SK-N-SH (cell line): ENCODE measurements around the gene SH3RF1. TPM values are rescaled to one million over a fixed set of nuclear protein-coding genes. Genes with fewer than 3 reads are reported as not detected.

ENCODE experiments used
- CTCF ChIA-PET: fragments of 300-600, 350-600 bp; formaldehyde crosslinking; extraction: SDS; loops from one replicate; lab custom pipeline; 2021; lab: Yijun Ruan, JAX
- POLR2A ChIA-PET: fragments of 350-600 bp; sonication (Branson Sonifier 250); formaldehyde crosslinking; extraction: SDS; loops from one replicate; lab custom pipeline; 2020; ENCODE audit warnings: antibody characterized with exemption, inconsistent platforms; lab: Yijun Ruan, JAX
- DNase-seq: peaks from one replicate; pipeline ENCODE4 v3.0.0; 2012
- H2AFZ ChIP-seq: fragments of 200-600 bp; sonication (generic); 2 replicates; pipeline ENCODE4 v1.8.1; 2016; ENCODE audit warnings: antibody characterized with exemption, mild to moderate bottlenecking, low read depth
- H3F3A ChIP-seq: fragments of 200-600 bp; sonication (generic); replicated peaks from 2 replicates; pipeline ENCODE3; 2016; ENCODE audit warnings: antibody characterized with exemption, mild to moderate bottlenecking; ENCODE audit not compliant: insufficient read depth
- H3K27ac ChIP-seq, 2 experiments: fragments of 200-500 bp in 1 of 2; fragments of 200-600 bp in 1 of 2; sonication (Bioruptor generic) in 1 of 2; sonication (generic), shearing (Covaris generic) in 1 of 2; 2 replicates each; pipeline versions ENCODE4 v1.5.1 to v1.6.1; 2014 to 2016; ENCODE audit warnings: low read depth in 2 of 2, inconsistent platforms in 1 of 2, low read length in 1 of 2, mild to moderate bottlenecking in 1 of 2, mixed read lengths in 1 of 2
- H3K27me3 ChIP-seq: fragments of 200-600 bp; sonication (generic), shearing (Covaris generic); 2 replicates; pipeline ENCODE4 v1.6.1; 2016; ENCODE audit warnings: mixed run types; ENCODE audit not compliant: insufficient read depth
- H3K36me3 ChIP-seq, 2 experiments: fragments of 200-500 bp in 1 of 2; fragments of 200-600 bp in 1 of 2; sonication (Bioruptor generic) in 1 of 2; sonication (generic) in 1 of 2; replicated peaks in 1 of 2; 2 replicates each; pipeline versions ENCODE3 to v1.5.1; 2014 to 2016; ENCODE audit warnings: low read length in 1 of 2, mild to moderate bottlenecking in 1 of 2; ENCODE audit not compliant: insufficient read depth in 2 of 2, control insufficient read depth in 1 of 2
- H3K4me1 ChIP-seq, 2 experiments: fragments of 200-500 bp in 1 of 2; fragments of 200-600 bp in 1 of 2; sonication (Bioruptor generic) in 1 of 2; sonication (generic), shearing (Covaris generic) in 1 of 2; 2 replicates each; pipeline versions ENCODE4 v1.5.1 to v1.6.1; 2014 to 2016; ENCODE audit warnings: low read depth in 1 of 2, low read length in 1 of 2, mixed run types in 1 of 2; ENCODE audit not compliant: insufficient read depth in 2 of 2, control insufficient read depth in 1 of 2
- H3K4me2 ChIP-seq: fragments of 200-600 bp; sonication (generic), shearing (Covaris generic); 2 replicates; pipeline ENCODE4 v1.6.1; 2017; ENCODE audit warnings: mixed run types
- H3K4me3 ChIP-seq, 2 experiments: fragments of 200-500 bp in 1 of 2; fragments of 200-600 bp in 1 of 2; sonication (Bioruptor generic) in 1 of 2; sonication (generic), shearing (Covaris generic) in 1 of 2; 2 replicates each; pipeline versions ENCODE4 v1.5.1 to v1.8.1; 2014 to 2016; ENCODE audit warnings: low read depth in 2 of 2, inconsistent platforms in 1 of 2, low read length in 1 of 2, mild to moderate bottlenecking in 1 of 2, mixed read lengths in 1 of 2, moderate library complexity in 1 of 2
- H3K79me2 ChIP-seq: fragments of 200-600 bp; sonication (generic); 2 replicates; pipeline ENCODE4 v1.8.1; 2017; ENCODE audit warnings: mild to moderate bottlenecking; ENCODE audit not compliant: insufficient read depth
- H3K9ac ChIP-seq: fragments of 200-600 bp; sonication (generic); 2 replicates; pipeline ENCODE4 v1.6.1; 2017; ENCODE audit warnings: mixed run types
- H3K9me2 ChIP-seq: fragments of 200-600 bp; sonication (generic); 2 replicates; pipeline ENCODE4 v1.6.1; 2017; ENCODE audit warnings: mixed run types
- H3K9me3 ChIP-seq: fragments of 200-600 bp; sonication (generic); 2 replicates; pipeline ENCODE4 v1.6.1; 2017; ENCODE audit warnings: mixed run types, mild to moderate bottlenecking, moderate library complexity
- H4K20me1 ChIP-seq: fragments of 200-600 bp; sonication (generic); 2 replicates; pipeline ENCODE4 v1.6.1; 2017; ENCODE audit warnings: mild to moderate bottlenecking, mixed run types; ENCODE audit not compliant: insufficient read depth
- ELF1 ChIP-seq: IDR thresholded peaks from 2 replicates; pipeline ENCODE4 v1.4.0; 2012
- FOSL2 ChIP-seq: IDR thresholded peaks from 2 replicates; pipeline ENCODE4 v1.4.0; 2012; ENCODE audit warnings: low read depth, mild to moderate bottlenecking, moderate library complexity, borderline replicate concordance
- FOXM1 ChIP-seq: IDR thresholded peaks from 2 replicates; pipeline ENCODE4 v1.4.0; 2012; ENCODE audit warnings: low read depth, mild to moderate bottlenecking
- GABPA ChIP-seq: IDR thresholded peaks from 2 replicates; pipeline ENCODE4 v1.4.0; 2012; ENCODE audit warnings: low read depth, mild to moderate bottlenecking
- JUND ChIP-seq: IDR thresholded peaks from 2 replicates; pipeline ENCODE4 v1.4.0; 2012
- YY1 ChIP-seq: IDR thresholded peaks from 2 replicates; pipeline ENCODE4 v1.4.0; 2012; ENCODE audit warnings: low read depth, mild to moderate bottlenecking
- WGBS: methylation state at CpG from one replicate; pipeline ENCODE4 v1.1.6; 2017; ENCODE audit warnings: low lambda C conversion rate; 5-methylcytosine and 5-hydroxymethylcytosine counted together
- polyA plus RNA-seq, 3 experiments: library from polyadenylated mRNA; depleted of rRNA; stranded (reverse); fragments of >200 nt; gene quantifications; 2 replicates each; pipeline ENCODE4 v1.2.3, GENCODE V29; 2012
- TF ChIP-seq, protein P1 (sequence below): IDR thresholded peaks from 2 replicates; pipeline ENCODE4; 2012
- TF ChIP-seq, protein P2 (sequence below): IDR thresholded peaks from 2 replicates; pipeline ENCODE4 v1.4.0; 2012; ENCODE audit warnings: low read depth
- TF ChIP-seq, protein P3 (sequence below): IDR thresholded peaks from 2 replicates; pipeline ENCODE4 v1.6.1; 2012; ENCODE audit warnings: mild to moderate bottlenecking, low read depth, low read length, moderate library complexity

Gene SH3RF1
- polyA plus RNA-seq, 1 of the 3 experiments (the other 2 are of a cell fraction): 22.0 TPM

DNA sequence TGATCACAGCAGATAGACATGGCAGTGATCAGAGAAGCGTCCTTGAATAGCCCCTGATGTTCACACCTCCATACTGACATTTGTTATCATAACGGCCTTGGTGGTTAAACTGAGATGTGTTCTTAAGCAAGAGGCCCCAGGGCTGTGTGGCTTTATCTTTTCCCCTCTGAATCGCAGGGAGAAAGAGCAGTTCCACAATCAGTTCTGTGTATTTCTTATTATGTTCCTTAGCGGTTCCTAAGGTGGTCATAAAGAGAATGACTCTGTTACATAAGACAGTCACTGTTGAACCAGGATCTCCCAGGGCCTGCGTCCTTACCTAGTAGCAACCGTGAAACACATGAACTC, 207.9 kb downstream of the SH3RF1 start:
- DNase-seq: no peak
- H3F3A ChIP-seq: no peaks in the 10 kb centered on the region
- H3K36me3 ChIP-seq: no peaks in the 10 kb centered on the region
- peaks cover 0 to 14% of the 10 kb centered on the region in 2 experiments; a peak in 1 of 4 replicates for H3K4me1 ChIP-seq
- POLR2A ChIA-PET: no interaction called here
- 93% methylated on average over 6 of the region's 6 CpGs for WGBS
- no peaks in the 10 kb centered on the region for H3K9me2 ChIP-seq
- H3K9ac ChIP-seq: no peak overlapping the region
- H3K9me3 ChIP-seq: no peaks in the 10 kb centered on the region
- H2AFZ ChIP-seq: no peak overlapping the region
- TF ChIP-seq, protein P1, sequence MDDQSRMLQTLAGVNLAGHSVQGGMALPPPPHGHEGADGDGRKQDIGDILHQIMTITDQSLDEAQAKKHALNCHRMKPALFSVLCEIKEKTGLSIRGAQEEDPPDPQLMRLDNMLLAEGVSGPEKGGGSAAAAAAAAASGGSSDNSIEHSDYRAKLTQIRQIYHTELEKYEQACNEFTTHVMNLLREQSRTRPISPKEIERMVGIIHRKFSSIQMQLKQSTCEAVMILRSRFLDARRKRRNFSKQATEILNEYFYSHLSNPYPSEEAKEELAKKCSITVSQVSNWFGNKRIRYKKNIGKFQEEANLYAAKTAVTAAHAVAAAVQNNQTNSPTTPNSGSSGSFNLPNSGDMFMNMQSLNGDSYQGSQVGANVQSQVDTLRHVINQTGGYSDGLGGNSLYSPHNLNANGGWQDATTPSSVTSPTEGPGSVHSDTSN: no peak
- TF ChIP-seq, protein P2, sequence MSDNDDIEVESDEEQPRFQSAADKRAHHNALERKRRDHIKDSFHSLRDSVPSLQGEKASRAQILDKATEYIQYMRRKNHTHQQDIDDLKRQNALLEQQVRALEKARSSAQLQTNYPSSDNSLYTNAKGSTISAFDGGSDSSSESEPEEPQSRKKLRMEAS: no peak
- CTCF ChIA-PET: interaction anchor here (0.7 to 0.8 kb wide), 2 partner anchors 9 to 249 kb away, joined by 3 read pairs; no protein-coding TSS in a partner anchor
- H3K79me2 ChIP-seq: no peaks in the 10 kb centered on the region
- H3K27me3 ChIP-seq: no peaks in the 10 kb centered on the region
- H3K4me2 ChIP-seq: no peak overlapping the region
- H4K20me1 ChIP-seq: no peaks in the 10 kb centered on the region
- H3K4me3 ChIP-seq: no peak overlapping the region
- no peak overlapping the region for H3K27ac ChIP-seq

DNA sequence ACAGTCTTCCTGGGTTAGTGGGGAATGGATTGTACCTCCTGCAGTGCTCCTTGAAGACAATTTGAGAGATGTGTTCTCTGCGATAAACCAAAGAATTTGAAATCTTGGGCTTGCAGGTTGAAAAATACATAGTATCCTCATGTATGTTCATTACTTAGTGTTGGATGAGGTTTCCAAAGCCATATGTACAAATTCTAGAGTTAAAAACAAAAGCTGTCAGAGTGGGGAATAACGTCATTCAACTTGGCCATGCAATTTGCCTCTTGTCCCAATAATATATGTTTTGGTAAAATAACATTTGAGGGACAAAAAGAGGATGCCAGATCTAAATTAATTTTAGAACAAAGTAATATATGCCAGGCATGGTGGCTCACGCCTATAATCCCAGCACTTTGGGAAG, 209.4 kb downstream of the SH3RF1 start:
- Histone ChIP-seq H3K4me3 (no peak overlapping the region), H3K4me1 (peaks cover 0 to 14% of the 10 kb centered on the region in 2 experiments; a peak in 1 of 4 replicates), H4K20me1 (no peaks in the 10 kb centered on the region), H3K9me3 (no peaks in the 10 kb centered on the region), H2AFZ (no peak overlapping the region), H3K9ac (no peak overlapping the region), H3F3A (no peaks in the 10 kb centered on the region), H3K79me2 (no peaks in the 10 kb centered on the region), H3K9me2 (no peaks in the 10 kb centered on the region), H3K27me3 (no peaks in the 10 kb centered on the region), H3K4me2 (no peak overlapping the region), H3K36me3 (no peaks in the 10 kb centered on the region), H3K27ac (no peak overlapping the region)
- TF ChIP-seq JUND (no peak), ELF1 (no peak), YY1 (no peak), FOXM1 (no peak), GABPA (no peak), FOSL2 (no peak)
- TF ChIP-seq, protein P3, sequence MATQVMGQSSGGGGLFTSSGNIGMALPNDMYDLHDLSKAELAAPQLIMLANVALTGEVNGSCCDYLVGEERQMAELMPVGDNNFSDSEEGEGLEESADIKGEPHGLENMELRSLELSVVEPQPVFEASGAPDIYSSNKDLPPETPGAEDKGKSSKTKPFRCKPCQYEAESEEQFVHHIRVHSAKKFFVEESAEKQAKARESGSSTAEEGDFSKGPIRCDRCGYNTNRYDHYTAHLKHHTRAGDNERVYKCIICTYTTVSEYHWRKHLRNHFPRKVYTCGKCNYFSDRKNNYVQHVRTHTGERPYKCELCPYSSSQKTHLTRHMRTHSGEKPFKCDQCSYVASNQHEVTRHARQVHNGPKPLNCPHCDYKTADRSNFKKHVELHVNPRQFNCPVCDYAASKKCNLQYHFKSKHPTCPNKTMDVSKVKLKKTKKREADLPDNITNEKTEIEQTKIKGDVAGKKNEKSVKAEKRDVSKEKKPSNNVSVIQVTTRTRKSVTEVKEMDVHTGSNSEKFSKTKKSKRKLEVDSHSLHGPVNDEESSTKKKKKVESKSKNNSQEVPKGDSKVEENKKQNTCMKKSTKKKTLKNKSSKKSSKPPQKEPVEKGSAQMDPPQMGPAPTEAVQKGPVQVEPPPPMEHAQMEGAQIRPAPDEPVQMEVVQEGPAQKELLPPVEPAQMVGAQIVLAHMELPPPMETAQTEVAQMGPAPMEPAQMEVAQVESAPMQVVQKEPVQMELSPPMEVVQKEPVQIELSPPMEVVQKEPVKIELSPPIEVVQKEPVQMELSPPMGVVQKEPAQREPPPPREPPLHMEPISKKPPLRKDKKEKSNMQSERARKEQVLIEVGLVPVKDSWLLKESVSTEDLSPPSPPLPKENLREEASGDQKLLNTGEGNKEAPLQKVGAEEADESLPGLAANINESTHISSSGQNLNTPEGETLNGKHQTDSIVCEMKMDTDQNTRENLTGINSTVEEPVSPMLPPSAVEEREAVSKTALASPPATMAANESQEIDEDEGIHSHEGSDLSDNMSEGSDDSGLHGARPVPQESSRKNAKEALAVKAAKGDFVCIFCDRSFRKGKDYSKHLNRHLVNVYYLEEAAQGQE: no peak
- WGBS: 94% methylated on average over 3 of the region's 3 CpGs
- POLR2A ChIA-PET: no interaction called here
- CTCF ChIA-PET: no interaction called here
- DNase-seq: no peak
